Kidney epithelial cell (primary cell): ENCODE data around the gene CEP112. TPM values are rescaled to one million over a fixed set of nuclear protein-coding genes. Genes with fewer than 3 reads are reported as not detected.

ENCODE experiments used
- DNase-seq: peaks from one replicate; pipeline ENCODE4 v3.0.0-alpha.2; 2010; ENCODE audit warnings: low read depth
- H3K27me3 ChIP-seq: 2 replicates; pipeline ENCODE4 v1.6.0; 2011; ENCODE audit warnings: low read length; ENCODE audit not compliant: control insufficient read depth, insufficient read depth
- H3K36me3 ChIP-seq: 2 replicates; pipeline ENCODE4 v1.5.1; 2011; ENCODE audit warnings: low read length; ENCODE audit not compliant: control insufficient read depth, insufficient read depth
- H3K4me3 ChIP-seq: 2 replicates; pipeline ENCODE4 v1.5.1; 2011; ENCODE audit warnings: low read depth, mild to moderate bottlenecking, control low read depth, low read length
- total RNA-seq: library from RNA; depleted of rRNA; stranded (reverse); fragments of >200 nt; gene quantifications from 2 replicates; pipeline ENCODE4 v1.2.3, GENCODE V29; 2015
- TF ChIP-seq, protein P1 (sequence below): IDR thresholded peaks from 2 replicates; pipeline ENCODE4 v1.5.1; 2011; ENCODE audit warnings: mild to moderate bottlenecking, moderate library complexity, low read length, control low read depth, inconsistent platforms; ENCODE audit not compliant: insufficient read depth, poor library complexity, severe bottlenecking

The CEP112 gene
- total RNA-seq, 1 donor from 2014 or later = 6.5 TPM

DNA sequence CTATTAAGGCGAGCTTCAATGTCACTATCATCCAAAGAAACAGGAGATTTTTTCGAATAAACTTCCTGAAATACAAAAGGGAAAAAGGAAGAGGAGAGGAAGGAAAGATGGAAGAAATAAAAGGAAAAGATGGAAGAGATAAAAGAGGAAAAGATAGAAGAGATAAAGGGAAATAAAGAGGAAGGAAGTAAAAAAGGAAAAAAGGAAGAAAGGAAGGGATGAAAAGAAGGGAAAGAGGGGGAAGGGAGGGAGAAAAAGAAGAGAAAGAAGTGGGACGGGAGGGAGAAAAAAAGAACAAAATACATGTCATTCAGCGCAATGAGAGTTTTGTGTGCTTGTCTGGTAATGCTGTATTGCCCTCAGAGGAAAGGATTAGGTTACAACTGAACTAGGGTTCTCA is 62.2 kb downstream of the CEP112 start:
- Histone ChIP-seq H3K27me3 (no peaks in the 10 kb centered on the region), H3K36me3 (no peaks in the 10 kb centered on the region), H3K4me3 (no peak overlapping the region)
- DNase-seq = no peak
- TF ChIP-seq, protein P1, sequence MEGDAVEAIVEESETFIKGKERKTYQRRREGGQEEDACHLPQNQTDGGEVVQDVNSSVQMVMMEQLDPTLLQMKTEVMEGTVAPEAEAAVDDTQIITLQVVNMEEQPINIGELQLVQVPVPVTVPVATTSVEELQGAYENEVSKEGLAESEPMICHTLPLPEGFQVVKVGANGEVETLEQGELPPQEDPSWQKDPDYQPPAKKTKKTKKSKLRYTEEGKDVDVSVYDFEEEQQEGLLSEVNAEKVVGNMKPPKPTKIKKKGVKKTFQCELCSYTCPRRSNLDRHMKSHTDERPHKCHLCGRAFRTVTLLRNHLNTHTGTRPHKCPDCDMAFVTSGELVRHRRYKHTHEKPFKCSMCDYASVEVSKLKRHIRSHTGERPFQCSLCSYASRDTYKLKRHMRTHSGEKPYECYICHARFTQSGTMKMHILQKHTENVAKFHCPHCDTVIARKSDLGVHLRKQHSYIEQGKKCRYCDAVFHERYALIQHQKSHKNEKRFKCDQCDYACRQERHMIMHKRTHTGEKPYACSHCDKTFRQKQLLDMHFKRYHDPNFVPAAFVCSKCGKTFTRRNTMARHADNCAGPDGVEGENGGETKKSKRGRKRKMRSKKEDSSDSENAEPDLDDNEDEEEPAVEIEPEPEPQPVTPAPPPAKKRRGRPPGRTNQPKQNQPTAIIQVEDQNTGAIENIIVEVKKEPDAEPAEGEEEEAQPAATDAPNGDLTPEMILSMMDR = no peak

DNA sequence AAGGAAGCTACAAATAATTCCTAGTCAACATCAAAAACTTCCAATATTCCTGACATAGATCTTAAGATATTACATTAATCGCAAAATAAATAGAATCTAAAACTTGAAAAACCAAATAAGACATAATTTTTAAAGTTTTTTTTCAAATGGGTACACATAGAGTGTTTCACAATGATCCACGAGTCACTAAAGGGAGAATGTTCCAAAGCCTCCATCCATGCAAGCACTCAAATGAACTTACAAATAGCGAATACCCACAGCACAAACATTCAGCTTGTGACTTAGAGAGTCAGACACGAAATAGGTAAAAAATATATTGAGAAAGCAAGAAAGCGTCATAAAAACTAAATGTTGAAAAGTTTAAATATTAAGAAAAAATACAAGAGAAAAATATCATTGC is 65.7 kb downstream of the CEP112 start:
- TF ChIP-seq, protein P1 = no peak
- Histone ChIP-seq H3K27me3 (no peaks in the 10 kb centered on the region), H3K36me3 (peaks cover 2% of the 10 kb centered on the region), H3K4me3 (no peak overlapping the region)
- DNase-seq = no peak

DNA sequence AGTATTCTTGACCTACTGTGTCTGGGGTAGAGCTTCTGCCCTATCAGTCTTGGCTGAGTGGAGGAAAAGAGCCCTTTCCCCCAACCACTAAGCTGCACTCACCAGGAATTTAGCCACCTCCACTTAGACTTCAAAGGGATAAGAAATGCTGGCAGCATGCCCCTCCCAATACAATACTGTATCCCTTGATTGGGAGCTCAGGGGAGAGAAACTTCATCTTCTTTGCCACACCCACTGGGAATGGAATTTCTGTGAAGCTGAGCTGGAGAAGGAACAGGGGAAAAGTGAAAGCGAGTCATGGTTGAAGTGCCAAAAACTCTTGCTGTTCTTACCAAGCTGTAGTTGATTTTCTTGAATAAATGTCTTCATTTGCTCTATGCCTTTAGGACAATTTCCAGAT is 68.8 kb downstream of the CEP112 start:
- no peak for DNase-seq
- no peaks in the 10 kb centered on the region for H3K27me3 ChIP-seq
- no peak overlapping the region for H3K4me3 ChIP-seq
- TF ChIP-seq, protein P1 = no peak
- peaks cover 2% of the 10 kb centered on the region for H3K36me3 ChIP-seq

DNA sequence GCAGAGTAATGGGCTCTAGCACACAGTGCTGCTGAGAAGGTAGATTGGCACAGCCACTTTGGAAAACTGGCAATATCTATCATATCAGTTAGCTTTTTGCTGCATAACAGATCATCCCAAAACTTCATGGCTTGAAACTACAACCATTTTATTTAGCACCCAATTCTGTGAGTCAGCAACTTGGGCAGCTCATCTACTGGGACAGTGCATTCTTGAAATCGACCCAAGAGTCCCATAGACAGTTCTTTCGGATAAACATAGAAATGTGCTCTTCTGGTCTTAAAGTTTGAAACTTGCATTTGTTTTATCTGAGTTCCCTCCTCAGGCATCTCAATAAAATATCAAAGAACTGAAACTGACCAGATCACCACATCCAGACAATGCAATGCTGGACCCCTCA is 76.7 kb downstream of the CEP112 start:
- no peaks in the 10 kb centered on the region for H3K27me3 ChIP-seq
- TF ChIP-seq, protein P1 = no peak
- no peak for DNase-seq
- H3K36me3 ChIP-seq = no peaks in the 10 kb centered on the region
- H3K4me3 ChIP-seq = no peak overlapping the region

DNA sequence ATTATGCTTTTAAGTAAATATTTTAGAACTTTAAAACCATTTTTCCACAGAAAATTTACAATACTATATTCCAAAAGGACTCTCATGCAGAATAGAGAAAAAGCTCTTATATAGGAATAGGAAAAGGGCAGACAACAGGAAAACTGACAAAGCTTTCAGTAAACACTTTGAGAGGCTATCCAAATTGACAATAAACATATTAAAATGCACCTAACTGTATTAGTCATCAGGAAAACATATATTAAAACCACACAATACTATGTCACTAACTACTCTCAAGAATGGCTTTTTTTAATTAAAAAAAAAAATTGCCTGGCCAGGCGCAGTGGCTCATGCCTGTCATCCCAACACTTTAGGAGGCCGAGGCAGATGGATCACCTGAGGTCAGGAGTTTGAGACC is 77.3 kb downstream of the CEP112 start:
- no peak overlapping the region for H3K4me3 ChIP-seq
- H3K36me3 ChIP-seq = no peaks in the 10 kb centered on the region
- DNase-seq = no peak
- H3K27me3 ChIP-seq = no peaks in the 10 kb centered on the region
- TF ChIP-seq, protein P1 = no peak

DNA sequence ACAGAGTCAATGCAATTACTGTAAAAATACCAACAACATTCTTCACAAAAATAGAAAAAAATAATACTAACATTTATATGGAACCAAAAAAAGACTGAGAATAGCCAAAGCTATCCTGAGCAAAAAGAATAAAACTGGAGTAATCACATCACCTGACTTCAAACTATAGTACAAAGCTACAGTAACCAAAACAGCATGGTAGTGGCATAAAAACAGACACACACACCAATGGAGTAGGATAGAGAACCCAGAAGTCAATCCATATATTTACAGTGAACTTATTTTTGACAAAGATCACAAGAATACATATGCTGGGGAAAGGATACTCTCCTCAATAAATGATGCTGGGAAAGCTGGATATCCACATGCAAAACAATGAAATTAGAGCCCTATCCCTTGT is 84.2 kb downstream of the CEP112 start:
- no peak for DNase-seq
- TF ChIP-seq, protein P1 = no peak
- Histone ChIP-seq H3K4me3 (no peak overlapping the region), H3K27me3 (no peaks in the 10 kb centered on the region), H3K36me3 (no peaks in the 10 kb centered on the region)
